Caco-2 (cell line): ENCODE measurements around the gene HHLA2. TPM values are rescaled to one million over a fixed set of nuclear protein-coding genes. Genes with fewer than 3 reads are reported as not detected.

Experiments used
- BruUV-seq: library from RNA; stranded (reverse); fragments of 400-500 nt; replicated peaks from 2 replicates; lab custom pipeline; 2021; lab: Mats Ljungman, UMichigan
- CTCF ChIA-PET: fragments of 300-600 bp; sonication (Branson Sonifier 250); formaldehyde crosslinking; loops from one replicate; lab custom pipeline; 2022; ENCODE audit warnings: antibody characterized with exemption; lab: Charles Lee
- POLR2A ChIA-PET: fragments of 300-600 bp; sonication (Branson Sonifier 250); formaldehyde crosslinking; loops from one replicate; lab custom pipeline; 2022; ENCODE audit warnings: antibody characterized with exemption; lab: Charles Lee
- DNase-seq, 2 experiments: peaks; one replicate each; pipeline versions ENCODE4 v3.0.0 to v3.0.0-alpha.2; 2020 to 2022
- H3K27me3 ChIP-seq: replicated peaks from 2 replicates; pipeline ENCODE4 v1.6.0; 2011; ENCODE audit warnings: low read length; ENCODE audit not compliant: control insufficient read depth, insufficient read depth
- H3K36me3 ChIP-seq: 2 replicates; pipeline ENCODE4 v1.5.1; 2011; ENCODE audit warnings: low read length; ENCODE audit not compliant: control insufficient read depth, insufficient read depth
- H3K4me1 ChIP-seq: fragments of 250-450 bp; sonication (Bioruptor Pico); 2 replicates; pipeline ENCODE4 v1.5.1; 2020; ENCODE audit warnings: mild to moderate bottlenecking
- H3K4me3 ChIP-seq: 2 replicates; pipeline ENCODE4 v1.5.1; 2011; ENCODE audit warnings: low read depth, mild to moderate bottlenecking, control low read depth, low read length
- H3K9me3 ChIP-seq: fragments of 250-450 bp; sonication (Bioruptor Pico); 2 replicates; pipeline ENCODE4 v1.5.1; 2020; ENCODE audit warnings: mild to moderate bottlenecking, moderate library complexity
- H3K27ac Mint-ChIP-seq: one replicate; pipeline ENCODE4 v1.8.0; 2022; ENCODE audit warnings: mixed read lengths; ENCODE audit not compliant: unreplicated experiment
- H3K27me3 Mint-ChIP-seq: one replicate; pipeline ENCODE4 v1.8.0; 2022; ENCODE audit warnings: mixed read lengths; ENCODE audit not compliant: insufficient read depth, unreplicated experiment
- H3K36me3 Mint-ChIP-seq: one replicate; pipeline ENCODE4 v1.8.0; 2022; ENCODE audit warnings: mild to moderate bottlenecking, mixed read lengths; ENCODE audit not compliant: insufficient read depth, unreplicated experiment
- H3K4me1 Mint-ChIP-seq: one replicate; pipeline ENCODE4 v1.8.0; 2022; ENCODE audit warnings: low read depth, mixed read lengths; ENCODE audit not compliant: unreplicated experiment
- H3K4me3 Mint-ChIP-seq: one replicate; pipeline ENCODE4 v1.8.0; 2022; ENCODE audit warnings: mild to moderate bottlenecking, moderate library complexity, mixed read lengths; ENCODE audit not compliant: unreplicated experiment
- H3K9me3 Mint-ChIP-seq: one replicate; pipeline ENCODE4 v1.8.0; 2022; ENCODE audit warnings: mixed read lengths; ENCODE audit not compliant: unreplicated experiment
- intact Hi-C: fragments of 100-400 bp; cut with micrococcal nuclease; formaldehyde crosslinking; loops from one replicate; pipeline ENCODE4 v1.10.0; 2022; ENCODE audit not compliant: unreplicated experiment
- total RNA-seq: library from RNA; stranded (reverse); gene quantifications from 2 replicates; pipeline ENCODE4 v1.2.3, GENCODE V29; 2022
- TF ChIP-seq, protein P1 (sequence below), 2 experiments: fragments of 200-600 bp in 1 of 2; IDR thresholded peaks; 1 replicate in 1 of 2; 2 replicates in 1 of 2; pipeline versions ENCODE4 v1.5.1 to v1.8.0; 2011 to 2022; ENCODE audit warnings: antibody characterized with exemption in 1 of 2, control low read depth in 1 of 2, inconsistent platforms in 1 of 2, low read depth in 1 of 2, low read length in 1 of 2, mild to moderate bottlenecking in 1 of 2, moderate library complexity in 1 of 2; ENCODE audit not compliant: insufficient read depth in 1 of 2, severe bottlenecking in 1 of 2, unreplicated experiment in 1 of 2

The HHLA2 gene
- total RNA-seq, 1 experiment from 2014 or later = 0.50 TPM

DNA sequence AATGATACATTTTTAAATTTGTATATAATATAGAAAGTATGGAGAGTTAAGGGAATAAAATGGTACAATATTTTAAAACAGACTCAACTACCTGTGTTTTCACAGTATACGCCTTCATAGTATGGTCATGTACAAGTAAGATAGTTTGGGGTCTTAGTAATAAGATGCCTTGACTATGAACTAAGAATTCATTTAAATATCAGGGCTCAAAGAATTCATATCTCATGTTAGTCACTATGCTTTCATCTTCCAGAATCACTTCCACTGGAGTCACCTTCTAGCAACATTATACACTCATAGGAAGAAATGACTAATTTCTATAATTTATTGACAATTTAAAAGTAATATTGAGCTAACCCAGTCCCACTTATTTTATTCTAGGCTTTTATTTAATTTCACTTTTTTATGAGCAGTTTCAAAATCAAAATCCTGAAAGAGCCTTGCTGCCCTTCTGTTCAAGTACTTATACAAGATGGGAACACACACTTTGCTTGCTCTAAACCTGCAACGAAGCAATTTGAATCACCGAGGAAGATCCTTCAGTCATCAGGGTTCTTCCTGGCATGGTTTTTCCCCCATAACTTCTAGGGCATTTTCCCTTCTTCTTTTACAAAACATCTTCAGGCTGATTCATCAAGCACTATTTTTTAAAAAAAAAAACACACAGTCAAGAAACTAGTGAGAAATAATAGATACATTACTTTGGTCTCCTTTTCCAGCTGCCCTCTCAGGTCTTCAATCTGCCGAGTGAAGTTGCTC, 119.9 kb downstream of the HHLA2 start:
- H3K36me3 ChIP-seq = no peaks in the 10 kb centered on the region
- no peak overlapping the region for H3K4me3 ChIP-seq
- DNase-seq = no peak
- TF ChIP-seq, protein P1, sequence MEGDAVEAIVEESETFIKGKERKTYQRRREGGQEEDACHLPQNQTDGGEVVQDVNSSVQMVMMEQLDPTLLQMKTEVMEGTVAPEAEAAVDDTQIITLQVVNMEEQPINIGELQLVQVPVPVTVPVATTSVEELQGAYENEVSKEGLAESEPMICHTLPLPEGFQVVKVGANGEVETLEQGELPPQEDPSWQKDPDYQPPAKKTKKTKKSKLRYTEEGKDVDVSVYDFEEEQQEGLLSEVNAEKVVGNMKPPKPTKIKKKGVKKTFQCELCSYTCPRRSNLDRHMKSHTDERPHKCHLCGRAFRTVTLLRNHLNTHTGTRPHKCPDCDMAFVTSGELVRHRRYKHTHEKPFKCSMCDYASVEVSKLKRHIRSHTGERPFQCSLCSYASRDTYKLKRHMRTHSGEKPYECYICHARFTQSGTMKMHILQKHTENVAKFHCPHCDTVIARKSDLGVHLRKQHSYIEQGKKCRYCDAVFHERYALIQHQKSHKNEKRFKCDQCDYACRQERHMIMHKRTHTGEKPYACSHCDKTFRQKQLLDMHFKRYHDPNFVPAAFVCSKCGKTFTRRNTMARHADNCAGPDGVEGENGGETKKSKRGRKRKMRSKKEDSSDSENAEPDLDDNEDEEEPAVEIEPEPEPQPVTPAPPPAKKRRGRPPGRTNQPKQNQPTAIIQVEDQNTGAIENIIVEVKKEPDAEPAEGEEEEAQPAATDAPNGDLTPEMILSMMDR (IDR thresholded peaks at IDR 0.05; ENCODE audit: insufficient read depth in 1 of 2, low read depth in 1 of 2, low read length in 1 of 2, severe bottlenecking in 1 of 2, unreplicated experiment in 1 of 2) = no peak
- H3K27me3 ChIP-seq = no peaks in the 10 kb centered on the region
- no peaks in the 10 kb centered on the region for H3K9me3 ChIP-seq
- no peaks in the 10 kb centered on the region for H3K4me1 ChIP-seq
- no peaks in the 10 kb centered on the region for H3K36me3 Mint-ChIP-seq
- ChIA-PET CTCF (no interaction called here), POLR2A (no interaction called here)
- no TSS peak for BruUV-seq
- H3K4me1 Mint-ChIP-seq = no peaks in the 10 kb centered on the region
- no peaks in the 10 kb centered on the region for H3K9me3 Mint-ChIP-seq
- H3K4me3 Mint-ChIP-seq = no peak overlapping the region
- H3K27ac Mint-ChIP-seq = no peak overlapping the region
- H3K27me3 Mint-ChIP-seq = no peaks in the 10 kb centered on the region
- intact Hi-C loops = no loop called here

DNA sequence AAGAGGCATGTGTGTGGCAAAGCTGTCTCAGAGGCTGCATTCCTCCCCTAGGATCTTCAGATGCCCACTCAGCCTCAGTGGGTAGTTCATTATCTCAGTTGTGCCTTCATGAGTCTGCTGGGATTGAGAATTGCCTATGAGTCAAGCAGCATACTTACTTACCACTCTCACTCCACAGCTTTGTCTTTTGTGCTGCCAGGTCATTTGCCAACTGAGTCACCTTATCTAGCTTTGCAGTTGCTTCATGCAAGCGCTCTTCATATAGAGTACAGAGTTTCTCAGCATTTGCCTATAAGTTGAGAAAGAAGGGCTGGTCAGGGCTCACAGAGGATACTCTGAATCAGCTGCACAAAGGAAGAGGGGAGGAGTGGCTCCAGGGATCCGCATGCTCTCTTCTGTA, 124.6 kb downstream of the HHLA2 start:
- no peak for DNase-seq
- TF ChIP-seq, protein P1 (IDR thresholded peaks at IDR 0.05; ENCODE audit: insufficient read depth in 1 of 2, low read depth in 1 of 2, low read length in 1 of 2, severe bottlenecking in 1 of 2, unreplicated experiment in 1 of 2) = no peak
- Mint-ChIP-seq H3K4me3 (no peak overlapping the region), H3K27me3 (no peaks in the 10 kb centered on the region), H3K27ac (no peak overlapping the region), H3K4me1 (peaks cover 13% of the 10 kb centered on the region), H3K9me3 (no peaks in the 10 kb centered on the region), H3K36me3 (no peaks in the 10 kb centered on the region)
- Histone ChIP-seq H3K9me3 (no peaks in the 10 kb centered on the region), H3K4me1 (peaks cover 11% of the 10 kb centered on the region), H3K36me3 (no peaks in the 10 kb centered on the region), H3K4me3 (no peak overlapping the region), H3K27me3 (no peaks in the 10 kb centered on the region)
- ChIA-PET POLR2A (no interaction called here), CTCF (no interaction called here)
- intact Hi-C loops = no loop called here
- no TSS peak for BruUV-seq

Other genes with a start within 250 kb of the HHLA2 start
- 15.5 and 15.8 TPM in 2 replicates for gene CD47, start 205.5 kb upstream of the HHLA2 start, total RNA-seq
- gene IFT57, start 74.1 kb upstream of the HHLA2 start, total RNA-seq = 17.6 and 19.4 TPM in 2 replicates
- 0.21 and 0.25 TPM in 2 replicates for gene MYH15, start 214.0 kb downstream of the HHLA2 start, total RNA-seq